DMS 273 treated with DMSO at 0.1 percent for 48 hours (cell line): ENCODE data around the gene SCAF8.

Source experiments
- DNase-seq: peaks from one replicate; lab custom pipeline; 2025; lab: John Stamatoyannopoulos, UW

SCAF8 gene

DNA sequence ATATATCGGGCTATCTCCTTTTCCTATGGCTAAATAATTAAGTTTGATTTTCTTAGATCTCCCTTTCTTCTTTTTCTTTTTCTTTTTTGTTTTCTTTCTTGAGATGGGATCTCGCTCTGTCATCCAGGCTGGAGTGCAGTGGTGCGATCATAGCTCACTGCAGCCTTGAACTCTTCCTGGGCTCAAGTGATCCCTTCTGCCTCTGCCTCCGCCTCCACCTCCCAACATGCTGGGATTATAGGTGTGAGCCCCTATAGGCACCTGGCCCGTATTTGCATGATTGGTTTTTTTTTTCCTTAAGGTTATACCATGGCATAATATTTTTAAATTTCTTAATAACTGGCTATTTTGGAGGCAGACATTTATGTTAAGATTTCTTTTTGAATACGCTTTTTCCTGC, 106.3 kb downstream of the SCAF8 start:
- no peak for DNase-seq

DNA sequence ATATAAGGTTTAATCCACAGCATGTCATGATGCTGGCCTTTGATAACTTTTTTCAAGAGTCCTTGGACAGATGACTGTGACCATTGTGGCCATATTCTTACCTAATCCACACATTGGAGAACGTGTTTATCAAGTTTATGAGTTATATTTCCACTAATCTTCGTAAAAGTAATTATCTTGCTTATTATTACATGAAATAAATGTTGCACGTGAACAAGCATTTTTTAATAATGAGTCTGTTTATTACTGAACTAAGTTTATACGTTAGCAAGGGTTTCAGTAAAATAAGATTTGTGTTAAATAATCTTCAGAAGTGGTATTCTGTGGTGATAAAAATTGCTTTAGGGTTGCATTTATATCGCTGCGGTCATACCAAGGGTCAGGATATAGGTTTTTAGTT, 107.1 kb downstream of the SCAF8 start:
- no peak for DNase-seq

- no peak for DNase-seq
Observed at GRCh38 chr6:154841109-154841508, 107.9 kb downstream of the SCAF8 start.

DNA sequence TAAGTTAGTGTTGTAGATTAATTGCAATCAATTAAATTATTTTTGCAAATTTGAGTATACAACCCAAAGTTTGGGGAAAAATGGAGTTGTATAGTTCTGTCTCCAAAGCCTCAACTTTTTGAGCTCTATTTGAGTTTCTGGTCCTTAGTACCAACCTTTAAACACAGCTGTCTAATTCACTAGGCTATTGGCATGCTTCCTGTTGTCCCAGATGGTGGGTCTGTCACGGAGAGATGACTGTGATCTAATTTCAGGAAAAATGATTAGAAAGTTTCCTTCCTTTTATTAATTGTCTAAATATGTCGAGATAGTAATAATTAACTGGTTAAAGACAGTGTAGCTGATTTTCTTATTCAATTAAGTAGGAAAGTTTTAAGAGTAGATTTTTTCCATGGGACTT, 109.6 kb downstream of the SCAF8 start:
- peak; percentile 46 for DNase-seq

GRCh38 chr6:154847318-154847717, 114.1 kb downstream of the SCAF8 start:
- no peak for DNase-seq

DNA sequence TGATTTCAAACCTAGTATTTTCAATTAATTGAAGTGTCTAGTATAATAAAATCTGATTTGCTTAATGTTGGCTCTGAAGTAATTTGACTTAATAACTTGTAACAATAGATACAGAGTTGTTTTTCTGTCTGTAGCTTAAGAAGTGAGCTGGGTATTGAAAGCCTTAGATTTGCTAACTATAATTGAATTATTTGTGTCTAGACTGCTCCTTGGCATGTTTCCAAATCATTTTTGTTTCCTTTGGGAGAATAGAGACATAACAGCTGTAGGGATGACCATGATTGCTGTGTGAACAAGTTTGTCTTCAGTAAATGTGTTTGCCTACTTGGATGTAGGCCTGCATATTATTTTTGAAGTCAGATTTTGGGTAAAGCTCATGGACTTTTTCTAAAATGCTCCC, 115.4 kb downstream of the SCAF8 start:
- DNase-seq: no peak

DNA sequence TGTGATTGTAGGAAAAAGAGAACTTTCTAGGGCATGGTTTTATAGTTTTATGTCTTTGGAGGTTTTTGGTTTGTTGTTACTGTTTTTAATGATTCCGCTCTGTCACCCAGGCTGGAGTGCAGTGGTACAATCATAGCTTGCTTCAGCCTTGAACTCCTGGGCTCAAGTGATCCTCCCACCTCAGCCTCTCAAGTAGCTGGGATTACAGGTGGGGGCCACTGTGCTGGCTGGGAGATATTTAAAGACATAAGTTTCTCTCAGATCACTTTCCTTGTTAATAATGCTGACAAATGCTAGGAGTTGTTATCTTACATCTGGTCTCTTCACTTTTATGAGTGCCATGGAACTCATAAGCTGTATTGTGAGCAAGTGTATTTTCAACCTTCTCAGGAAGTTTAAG, 116.3 kb downstream of the SCAF8 start:
- no peak for DNase-seq

GRCh38 chr6:154852687-154853086, 119.5 kb downstream of the SCAF8 start:
- DNase-seq: no peak

DNA sequence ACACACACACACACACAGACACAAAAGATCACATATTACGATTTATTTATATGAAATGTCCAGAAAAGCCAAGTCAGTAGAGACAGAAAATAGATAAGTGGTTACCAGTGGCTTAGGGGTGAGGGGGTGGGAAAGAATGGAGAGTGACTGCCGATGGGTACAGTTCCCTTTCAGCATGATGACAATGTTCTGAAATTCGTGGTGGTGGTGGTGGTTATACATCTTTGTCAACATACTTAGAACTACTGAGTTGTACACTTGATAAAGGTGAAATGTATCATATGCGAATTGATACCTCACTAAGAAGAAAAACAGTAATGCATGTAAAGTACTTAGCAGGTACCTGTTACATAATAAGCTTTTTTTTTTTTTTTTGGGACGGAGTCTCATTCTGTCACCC, 124.3 kb downstream of the SCAF8 start:
- no peak for DNase-seq

GRCh38 chr6:154861825-154862224, 128.6 kb downstream of the SCAF8 start:
- DNase-seq: no peak

GRCh38 chr6:154862536-154862935, 129.3 kb downstream of the SCAF8 start:
- DNase-seq: no peak

GRCh38 chr6:154864066-154864430, 130.8 kb downstream of the SCAF8 start:
- DNase-seq: no peak

GRCh38 chr6:154865291-154865690, 132.1 kb downstream of the SCAF8 start:
- DNase-seq: no peak

DNA sequence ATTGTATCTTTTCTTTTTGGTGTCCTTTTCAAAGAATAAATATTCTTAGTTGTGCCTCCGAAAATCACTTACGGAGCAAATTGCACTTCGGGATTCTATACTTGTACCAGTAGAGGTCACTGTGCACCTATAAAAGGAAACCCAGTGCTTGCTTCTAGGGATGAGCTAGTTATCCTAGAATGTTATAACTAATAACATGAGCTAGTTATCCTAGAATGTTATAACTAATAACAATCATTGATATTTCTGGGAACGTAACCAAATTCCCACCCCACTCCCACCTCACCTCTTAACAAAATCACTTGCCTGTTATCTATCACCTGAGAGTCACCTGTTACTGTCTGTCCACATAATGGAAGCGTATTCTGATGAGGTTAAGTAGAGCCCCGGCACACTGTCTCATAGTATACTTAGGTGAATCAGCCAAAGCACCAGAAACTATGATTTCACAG, 135.0 kb downstream of the SCAF8 start:
- DNase-seq: no peak

DNA sequence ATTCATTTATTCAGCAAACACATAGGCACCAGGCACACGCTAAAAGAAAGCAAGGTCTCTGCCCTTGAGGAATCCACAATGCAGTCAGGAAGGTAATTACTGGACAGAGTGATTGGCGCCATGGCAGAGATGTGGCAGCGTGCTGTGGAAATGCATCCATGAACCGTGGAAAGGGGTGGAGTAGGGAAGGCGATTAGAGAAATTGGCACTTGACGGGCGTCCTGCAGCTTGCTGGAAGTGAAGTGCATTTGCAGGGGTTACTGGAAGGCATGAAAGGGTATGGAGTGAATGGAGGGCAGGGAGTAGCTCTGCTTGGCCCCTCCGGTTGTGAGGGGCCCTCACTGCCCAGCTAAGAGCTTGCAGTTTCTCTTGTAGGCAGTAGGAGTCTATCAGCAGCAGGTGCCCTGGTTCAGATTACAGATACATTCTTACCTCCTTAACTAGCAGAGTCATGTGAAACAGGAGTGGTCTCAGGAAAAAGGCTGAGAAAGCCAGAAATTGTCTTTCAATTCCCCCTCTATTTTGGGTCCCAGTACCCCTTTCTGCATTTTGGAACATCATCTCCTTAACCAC, 139.4 kb downstream of the SCAF8 start:
- DNase-seq: no peak

DNA sequence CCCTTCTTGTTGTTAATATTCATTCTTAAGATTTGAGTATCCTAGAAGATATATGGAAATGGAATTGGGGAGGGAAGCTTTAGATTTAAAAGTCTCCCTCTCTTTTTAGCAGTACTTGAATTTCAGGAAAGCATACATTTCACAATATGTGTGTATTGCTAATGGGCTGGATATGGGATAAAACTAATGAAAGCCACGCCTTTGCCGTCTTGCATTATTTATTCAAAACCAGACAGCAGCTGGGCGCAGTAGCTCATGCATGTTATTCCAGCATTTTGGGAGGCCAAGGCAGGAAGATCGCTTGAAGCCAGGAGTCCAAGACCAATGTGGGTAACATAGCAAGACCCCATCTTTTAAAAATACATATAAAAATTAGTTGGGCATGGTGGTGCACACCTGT, 140.3 kb downstream of the SCAF8 start:
- DNase-seq: no peak

GRCh38 chr6:154874773-154875592, 141.8 kb downstream of the SCAF8 start:
- DNase-seq: no peak

DNA sequence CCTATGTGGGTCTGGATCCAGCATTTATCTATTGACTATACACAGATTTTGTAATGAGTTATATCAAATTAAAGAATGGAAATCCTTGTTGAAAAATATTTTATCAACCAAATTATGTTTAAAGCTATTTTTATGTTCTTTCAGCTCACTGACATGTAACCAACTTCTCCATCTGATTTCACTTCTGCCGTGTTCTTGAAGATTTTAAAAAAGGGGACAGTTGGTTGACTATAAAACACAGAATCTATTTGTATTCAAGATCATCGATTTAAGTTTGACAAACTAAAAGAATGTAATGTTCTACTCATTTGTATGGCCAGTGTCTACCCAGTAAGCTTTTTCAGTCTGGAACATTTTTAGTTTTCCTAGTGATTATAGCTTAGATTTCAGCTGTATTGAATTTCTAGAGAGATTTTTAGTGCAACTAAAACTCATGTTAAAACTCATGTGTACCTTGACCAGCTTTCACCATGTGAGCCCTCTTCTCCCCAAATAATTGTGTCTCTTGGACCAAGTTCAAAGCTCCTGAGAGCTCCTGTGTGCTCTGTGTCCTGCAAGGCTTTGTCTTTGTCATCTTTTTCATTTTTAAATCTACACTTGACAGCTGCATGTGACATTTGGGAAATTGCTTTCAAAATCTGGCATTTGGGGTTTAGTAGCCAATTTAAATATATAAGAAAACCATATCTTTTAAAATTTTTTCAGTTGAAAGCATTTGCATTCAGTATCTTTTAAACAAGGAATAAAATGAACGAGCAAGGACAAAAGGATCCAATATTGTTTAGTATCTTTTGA, 143.5 kb downstream of the SCAF8 start:
- DNase-seq: no peak

GRCh38 chr6:154878871-154879491, 145.8 kb downstream of the SCAF8 start:
- no peak for DNase-seq

DNA sequence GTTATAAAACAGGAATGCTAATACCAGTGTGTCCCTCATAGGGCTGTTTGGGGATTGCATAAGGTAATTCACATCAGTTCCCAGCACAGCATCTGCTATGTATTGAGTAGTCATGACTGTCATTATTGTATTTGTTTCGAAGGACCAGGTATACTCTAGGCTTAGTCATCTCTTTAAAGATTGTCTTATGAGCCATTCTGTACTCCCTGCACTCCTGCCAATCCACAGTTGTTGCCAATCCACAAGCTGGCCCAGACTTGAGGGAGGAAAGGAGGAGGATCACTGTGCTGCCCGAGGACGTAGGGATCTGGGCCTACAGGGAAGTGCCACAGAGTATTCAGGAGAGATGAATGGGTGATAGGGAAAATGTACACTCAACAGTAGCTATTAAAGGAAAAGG, 148.9 kb downstream of the SCAF8 start:
- no peak for DNase-seq
